Activated CD4-positive, alpha-beta T cell treated with anti-CD3 and anti-CD28 coated beads, Interleukin-2, amount 50 U/mL, for 48 hours (primary cell): Measurements from ENCODE around the gene DCTPP1.
A peak's percentile ranks its signal among the peaks of the same experiment; 100 is the strongest.

Experiments used
- DNase-seq, 2 experiments: peaks; one replicate each; pipeline ENCODE4 v3.0.0-alpha.2; 2020

The DCTPP1 gene

GRCh38 chr16:30446203-30446595, 16.4 kb upstream of the DCTPP1 start:
- DNase-seq, result no peak

GRCh38 chr16:30445408-30446202, 15.8 kb upstream of the DCTPP1 start, which contains the start of gene SEPHS2:
Gene SEPHS2 (minus strand): TSS chr16:30445874. CDS start chr16:30445727, 147 bp downstream.
- peak; percentile 98 to 99 for DNase-seq

DNA sequence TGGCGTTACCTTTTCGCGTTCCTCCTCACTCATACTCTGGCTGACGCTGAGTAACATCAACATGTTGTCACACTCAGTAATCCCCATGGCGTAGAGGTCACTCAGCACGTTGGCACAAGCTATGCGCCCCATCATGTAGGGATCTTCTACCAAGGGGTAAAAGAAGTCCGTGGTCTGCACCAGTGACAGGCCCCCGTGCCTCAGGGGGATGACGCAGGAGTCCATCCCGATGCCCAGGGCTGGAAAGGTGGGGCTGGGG, 15.2 kb upstream of the DCTPP1 start:
- DNase-seq, result peak in 1 of 2 experiments; percentile 25

GRCh38 chr16:30444231-30445148, 14.7 kb upstream of the DCTPP1 start:
- no peak for DNase-seq

DNA sequence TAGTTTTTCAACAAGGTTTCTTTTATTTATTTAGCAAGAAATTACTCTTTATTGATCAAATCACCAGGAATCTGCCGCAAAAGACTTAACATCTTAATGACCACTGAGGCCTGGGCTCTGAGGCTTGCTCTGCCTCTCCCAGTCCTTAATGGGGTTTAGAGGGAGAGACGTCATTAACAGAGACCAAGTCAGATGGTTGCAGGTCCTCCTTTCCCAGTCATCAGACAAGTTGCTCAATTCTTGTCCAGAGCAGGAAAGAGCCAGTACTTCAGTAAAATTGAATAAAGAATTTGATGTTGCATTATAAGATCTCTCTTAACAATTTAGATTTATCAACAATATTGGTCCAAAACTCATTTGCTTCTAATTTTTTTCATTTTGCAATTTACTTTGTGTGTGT, 13.8 kb upstream of the DCTPP1 start:
- no peak for DNase-seq

GRCh38 chr16:30439720-30440348, 10.0 kb upstream of the DCTPP1 start:
- DNase-seq, result no peak

- DNase-seq, result no peak
These were observed 9.0 kb upstream of the DCTPP1 start for GRCh38 chr16:30438835-30439234.

DNA sequence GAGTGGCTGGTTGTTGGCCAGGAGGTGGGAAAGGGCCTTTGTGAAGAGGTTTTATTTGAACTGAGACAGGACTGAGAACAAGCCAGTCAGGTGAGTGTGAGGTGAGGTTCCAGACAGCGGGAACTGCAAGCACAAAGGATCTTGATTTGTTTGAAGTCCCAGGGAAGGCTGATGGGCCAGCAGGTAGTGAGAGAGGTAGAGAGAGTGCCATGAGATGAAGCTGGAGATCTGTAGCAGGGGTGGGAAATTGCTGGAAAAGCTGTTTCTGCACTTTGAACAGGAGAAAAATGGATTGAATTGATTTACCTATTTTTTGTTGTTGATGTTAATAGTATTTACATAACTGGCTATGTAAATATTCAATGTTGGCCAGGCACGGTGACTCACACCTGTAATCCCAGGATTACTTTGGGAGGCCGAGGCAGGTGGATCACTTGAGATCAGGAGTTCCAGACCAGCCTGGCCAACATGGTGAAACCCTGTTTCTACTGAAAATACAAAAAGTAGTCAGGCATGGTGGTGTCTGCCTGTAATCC, 7.7 kb upstream of the DCTPP1 start:
- no peak for DNase-seq

- DNase-seq, result peak; percentile 78 to 87
These were observed 5.0 kb upstream of the DCTPP1 start for GRCh38 chr16:30434852-30435251.

DNA sequence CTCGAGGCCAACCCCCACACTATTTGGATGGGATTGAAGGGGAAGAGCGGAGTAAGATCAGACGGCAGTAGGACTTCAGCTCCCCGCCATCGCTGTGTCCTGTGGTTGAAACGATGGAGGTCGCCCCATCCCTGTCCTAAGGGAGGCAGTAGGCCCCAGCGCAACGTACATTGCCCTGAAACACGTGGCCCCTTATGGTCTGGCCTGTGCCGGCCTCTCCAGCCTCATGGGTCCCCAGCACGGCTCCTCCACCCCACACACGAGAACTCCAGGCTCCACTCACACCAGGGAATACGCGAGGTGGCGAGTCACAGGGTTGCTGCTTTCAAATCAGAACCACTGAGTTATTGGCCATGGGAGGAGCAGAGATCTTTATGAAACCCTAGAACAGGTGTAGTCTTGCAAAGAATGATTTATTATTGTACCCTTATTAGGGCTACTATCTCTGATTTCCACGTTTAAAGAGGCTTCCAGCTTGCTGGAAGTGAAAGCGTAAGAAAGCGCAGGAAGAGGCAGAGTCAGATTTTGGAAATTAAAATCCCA, 669 bp upstream of the DCTPP1 start:
- DNase-seq, result peak; percentile 45 to 58

- no peak for DNase-seq
These were observed 482 bp downstream of the DCTPP1 start for GRCh38 chr16:30429418-30429677.

- no peak for DNase-seq
These were observed 1.8 kb downstream of the DCTPP1 start for GRCh38 chr16:30428055-30428454.

GRCh38 chr16:30421010-30421409, 8.8 kb downstream of the DCTPP1 start:
- DNase-seq, result no peak

DNA sequence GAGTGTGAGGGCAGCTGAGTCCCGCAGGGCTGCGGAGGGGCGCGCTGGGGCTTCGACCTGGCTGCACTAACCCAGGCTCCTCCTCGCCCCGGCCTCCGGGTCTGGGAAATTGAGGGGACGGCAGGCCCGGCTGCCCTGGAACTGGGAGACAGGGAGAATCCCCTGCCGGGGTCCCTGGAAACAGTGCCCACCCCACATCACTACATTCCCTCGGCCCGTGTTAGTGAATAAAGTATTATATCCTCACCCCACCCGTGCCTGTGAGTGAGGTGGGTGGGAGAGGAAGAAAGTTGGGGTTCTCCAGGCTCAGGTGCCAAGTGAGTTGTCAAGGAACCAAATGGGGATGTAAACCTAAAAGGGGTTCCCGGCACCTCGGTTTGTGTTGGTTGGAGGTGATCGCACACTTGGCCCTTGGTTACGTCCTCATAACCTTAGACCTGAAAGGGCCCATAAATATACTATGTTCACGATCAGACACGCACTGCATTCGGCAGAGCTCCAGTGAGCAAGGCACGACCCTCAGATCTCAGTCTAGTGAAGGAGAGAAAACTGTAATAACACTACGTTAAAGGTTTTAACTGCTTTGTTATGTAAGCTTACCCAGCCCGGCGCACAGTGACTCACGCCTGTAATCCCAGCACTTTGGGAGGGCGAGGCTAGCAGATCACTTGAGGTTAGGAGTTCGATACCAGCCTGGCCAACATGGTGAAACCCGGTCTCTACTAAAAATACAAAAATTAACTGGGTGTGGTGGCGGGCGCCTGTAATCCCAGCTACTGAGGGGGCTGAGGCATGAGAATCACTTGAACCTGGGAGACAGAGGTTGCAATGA, 11.3 kb downstream of the DCTPP1 start:
- no peak for DNase-seq

- peak; percentile 84 to 89 for DNase-seq
These were observed 12.1 kb downstream of the DCTPP1 start for GRCh38 chr16:30417529-30418349.

- DNase-seq, result peak in 1 of 2 experiments; percentile 37
These were observed 13.0 kb downstream of the DCTPP1 start for GRCh38 chr16:30416624-30417528.

DNA sequence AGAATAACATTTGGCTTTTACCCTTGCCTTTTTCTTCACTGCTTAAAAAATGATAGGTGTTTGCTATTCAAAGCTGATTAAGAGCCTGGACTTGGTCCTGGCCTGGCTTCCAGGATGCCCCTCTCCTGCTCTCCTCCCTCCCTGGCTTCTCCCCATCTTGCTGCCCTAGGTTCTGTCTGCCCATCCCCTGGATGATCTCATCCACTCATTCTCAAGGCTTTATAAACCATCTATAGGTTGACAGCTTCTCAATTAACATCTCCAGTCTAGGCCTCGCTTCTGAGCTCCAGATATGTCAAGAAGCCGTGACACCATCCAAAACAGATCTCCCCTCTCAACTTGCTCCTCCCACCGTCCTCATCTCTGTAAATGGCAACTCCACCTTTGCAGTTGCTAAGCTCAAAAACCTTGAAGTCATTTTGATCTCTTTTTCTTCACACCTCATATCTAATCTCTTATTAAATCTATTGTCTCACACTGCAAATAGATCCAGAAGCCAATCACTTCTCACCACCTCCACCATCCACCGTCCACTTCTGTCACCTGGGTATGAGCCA, 13.7 kb downstream of the DCTPP1 start:
- DNase-seq, result no peak

- DNase-seq, result no peak
These were observed 15.7 kb downstream of the DCTPP1 start for GRCh38 chr16:30414159-30414558.

GRCh38 chr16:30413112-30413806, 16.6 kb downstream of the DCTPP1 start:
- no peak for DNase-seq
